ENCODE results near the gene HIKESHI.
"Not testable (repeated sequence)": the region's sequence is repeated elsewhere in the genome, so short reads cannot be mapped to it uniquely, and the experiment has no call there.

The HIKESHI gene

DNA sequence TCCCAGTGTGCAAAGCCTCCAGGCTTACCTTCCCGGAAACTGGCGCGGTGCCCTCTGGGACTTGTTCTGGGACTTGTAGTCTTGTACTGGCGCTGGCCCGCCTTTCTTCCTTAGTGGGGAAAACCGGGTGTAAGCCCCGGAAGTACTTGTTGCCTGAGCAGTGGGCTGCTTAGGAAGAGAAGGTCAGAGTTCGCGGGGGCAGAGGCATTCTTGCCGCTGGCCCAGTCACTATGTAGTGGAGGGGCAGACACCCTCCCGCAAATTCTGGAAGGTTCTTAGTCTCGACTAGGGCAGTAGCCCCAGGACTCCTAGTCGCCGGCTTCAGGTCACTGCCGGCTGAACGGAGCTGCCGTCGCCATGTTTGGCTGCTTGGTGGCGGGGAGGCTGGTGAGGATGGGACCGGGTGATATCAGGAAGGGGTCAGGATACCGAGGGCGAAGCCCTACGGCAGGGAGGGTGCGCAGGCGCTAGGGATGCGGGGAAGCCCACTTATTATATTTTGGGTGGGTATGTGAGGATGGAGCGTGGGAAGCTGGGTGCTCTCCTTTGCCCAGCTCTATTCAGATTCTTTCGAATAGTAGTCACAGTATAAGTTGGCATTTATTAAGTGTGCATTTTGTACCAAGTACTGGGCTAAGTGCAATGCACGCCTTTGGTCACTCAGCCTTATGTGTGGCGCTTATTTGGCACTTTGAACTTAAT is at the start of gene HIKESHI:
HIKESHI (plus strand) TSS at position 149 of the 702 bp plus-strand sequence; CDS start at position 358, 209 bp downstream.
- ATAC-seq (peak; percentile 99), DNase-seq (peak; percentile 95)

- ATAC-seq (no peak), DNase-seq (no peak)
Measured at GRCh38 chr11:86255896-86256295, 46.1 kb upstream of the HIKESHI start.

- ATAC-seq (no peak), DNase-seq (no peak)
Measured at GRCh38 chr11:86256608-86257007, 45.4 kb upstream of the HIKESHI start.

DNA sequence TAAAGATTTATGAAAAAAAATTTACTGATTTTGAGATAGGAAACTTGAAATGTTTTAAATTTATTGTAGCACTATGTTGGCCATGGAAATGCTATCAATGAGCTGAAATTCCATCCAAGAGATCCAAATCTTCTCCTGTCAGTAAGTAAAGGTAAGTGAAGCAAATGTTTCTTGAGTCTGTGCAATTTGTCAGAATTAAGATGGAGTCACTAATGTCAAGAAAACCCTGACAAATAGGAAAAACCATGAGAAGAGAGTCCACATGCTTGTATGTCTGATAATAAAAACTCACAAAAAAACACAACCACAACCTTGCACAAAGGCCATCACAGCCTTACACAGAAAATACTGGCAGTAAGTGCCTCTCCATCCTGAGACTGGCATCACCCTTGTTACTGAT is 44.6 kb upstream of the HIKESHI start:
- DNase-seq, result no peak
- ATAC-seq, result no peak

- DNase-seq (no peak), ATAC-seq (no peak)
Measured at GRCh38 chr11:86259730-86260129, 42.3 kb upstream of the HIKESHI start.

GRCh38 chr11:86261328-86261727 is 40.7 kb upstream of the HIKESHI start:
- ATAC-seq (no peak), DNase-seq (no peak)

GRCh38 chr11:86262387-86262786 is 39.7 kb upstream of the HIKESHI start:
- DNase-seq (no peak), ATAC-seq (no peak)

- no peak for DNase-seq
- ATAC-seq, result no peak
Measured at GRCh38 chr11:86264649-86265048, 37.4 kb upstream of the HIKESHI start.

DNA sequence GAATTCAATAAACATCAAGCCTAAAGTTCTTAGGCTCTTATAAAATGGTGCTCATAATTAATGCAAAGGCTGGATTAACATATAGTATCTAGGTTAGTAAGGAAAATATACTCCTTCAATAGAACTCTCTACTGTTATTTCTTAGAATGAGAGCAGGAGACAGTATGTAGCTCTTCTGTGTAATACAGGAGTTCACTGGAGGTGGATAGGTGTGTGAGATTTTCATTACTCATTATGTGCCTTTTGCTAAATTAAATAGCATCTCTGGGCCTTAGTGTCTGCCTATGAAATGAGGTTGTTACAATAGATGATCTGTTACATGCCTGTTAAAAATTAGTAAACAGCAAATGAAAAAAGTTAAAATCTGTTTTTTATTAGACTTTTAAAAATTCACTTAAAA is 36.8 kb upstream of the HIKESHI start:
- DNase-seq (no peak), ATAC-seq (no peak)

- DNase-seq (no peak), ATAC-seq (no peak)
Measured at GRCh38 chr11:86269645-86270044, 32.4 kb upstream of the HIKESHI start.

GRCh38 chr11:86274503-86274902 is 27.5 kb upstream of the HIKESHI start:
- ATAC-seq, result no peak
- no peak for DNase-seq

DNA sequence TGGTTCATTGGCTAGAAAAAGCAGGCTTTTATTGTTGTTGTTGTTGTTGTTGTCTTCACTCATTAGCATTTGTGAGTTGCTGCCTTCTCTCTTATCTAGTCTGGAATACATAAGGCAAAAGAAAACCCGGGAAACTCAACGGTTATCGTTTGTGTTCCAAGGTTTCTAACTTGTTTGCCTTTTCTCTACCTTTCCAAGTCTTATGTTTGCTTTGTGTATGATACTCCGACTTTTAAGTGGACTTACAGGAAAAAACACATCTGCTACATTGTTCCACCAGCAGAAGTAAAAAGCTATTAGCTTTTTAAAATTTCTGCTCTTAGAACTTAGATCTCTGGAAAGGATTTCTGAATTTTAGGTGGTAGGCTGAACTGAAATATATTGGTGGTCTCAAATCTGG is 27.0 kb upstream of the HIKESHI start:
- ATAC-seq, result no peak
- DNase-seq, result no peak

DNA sequence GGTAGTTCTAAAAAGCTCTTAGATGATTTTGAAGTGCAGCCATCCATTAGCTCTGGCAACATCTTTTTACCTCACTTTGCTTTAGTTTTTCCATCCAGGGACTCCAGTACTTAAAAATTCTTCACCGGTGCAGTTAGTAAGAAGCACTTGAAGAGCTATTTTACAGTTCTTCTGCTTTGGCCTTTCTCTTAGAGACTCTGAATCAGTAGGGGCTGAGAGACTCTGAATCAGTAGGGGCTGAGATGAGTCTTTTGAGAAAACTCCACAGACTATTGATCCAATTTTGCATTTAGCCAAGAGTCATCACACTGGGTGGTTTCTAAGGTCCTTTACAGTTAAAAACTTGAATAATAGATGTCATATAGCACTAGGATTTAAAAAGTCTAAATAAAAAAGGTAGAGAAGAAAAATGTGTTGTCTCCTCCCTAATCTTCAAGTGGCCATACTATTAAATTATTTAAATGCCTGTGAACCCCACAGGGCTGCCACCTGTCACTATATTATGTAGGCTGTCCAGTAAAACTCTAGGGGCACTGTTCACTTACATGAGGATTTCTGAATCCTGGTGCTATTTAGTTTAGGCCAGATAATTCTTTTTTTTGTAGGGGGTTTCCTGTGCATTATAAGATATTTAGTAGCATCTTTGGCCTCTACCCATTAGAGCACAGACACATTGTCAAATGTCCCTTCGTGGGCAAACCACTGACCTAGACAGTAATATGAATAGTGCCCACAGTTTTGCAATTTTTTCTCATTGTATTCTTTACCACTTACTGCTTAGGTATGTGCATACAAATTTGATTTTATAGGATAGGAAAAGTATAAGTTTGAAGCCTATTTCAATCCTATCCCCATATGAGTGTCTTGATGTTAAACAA is 26.3 kb upstream of the HIKESHI start:
- ATAC-seq, result no peak
- DNase-seq, result no peak

GRCh38 chr11:86277741-86278140 is 24.3 kb upstream of the HIKESHI start:
- no peak for DNase-seq
- ATAC-seq, result no peak

GRCh38 chr11:86278226-86278625 is 23.8 kb upstream of the HIKESHI start:
- no peak for DNase-seq
- no peak for ATAC-seq

DNA sequence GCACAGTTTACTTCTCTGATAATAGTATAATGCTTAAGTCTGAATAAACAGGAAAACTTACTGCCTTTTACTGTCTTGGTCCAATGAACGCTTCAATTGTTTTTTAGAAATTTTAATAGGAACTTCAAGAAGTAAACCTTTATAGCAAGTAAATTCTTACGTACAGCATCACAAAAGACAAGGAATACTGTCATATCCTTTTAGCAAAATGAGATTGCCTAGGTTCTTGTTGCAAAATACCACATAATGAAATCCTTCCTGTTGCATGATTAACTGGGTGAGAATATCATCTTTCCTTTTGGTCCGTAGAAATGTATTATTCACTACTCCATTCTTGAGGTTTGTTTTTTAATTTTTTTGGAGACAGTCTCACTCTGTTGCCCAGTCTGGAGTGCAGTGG is 22.3 kb upstream of the HIKESHI start:
- DNase-seq, result no peak
- no peak for ATAC-seq

GRCh38 chr11:86287468-86287796 is 14.6 kb upstream of the HIKESHI start:
- ATAC-seq (peak; percentile 56), DNase-seq (no peak)

GRCh38 chr11:86288776-86289507 is 13.1 kb upstream of the HIKESHI start:
- ATAC-seq (peak; percentile 5), DNase-seq (peak; percentile 45)

GRCh38 chr11:86289508-86290280 is 12.3 kb upstream of the HIKESHI start:
- DNase-seq, result peak; percentile 48
- ATAC-seq, result not testable (repeated sequence)

DNA sequence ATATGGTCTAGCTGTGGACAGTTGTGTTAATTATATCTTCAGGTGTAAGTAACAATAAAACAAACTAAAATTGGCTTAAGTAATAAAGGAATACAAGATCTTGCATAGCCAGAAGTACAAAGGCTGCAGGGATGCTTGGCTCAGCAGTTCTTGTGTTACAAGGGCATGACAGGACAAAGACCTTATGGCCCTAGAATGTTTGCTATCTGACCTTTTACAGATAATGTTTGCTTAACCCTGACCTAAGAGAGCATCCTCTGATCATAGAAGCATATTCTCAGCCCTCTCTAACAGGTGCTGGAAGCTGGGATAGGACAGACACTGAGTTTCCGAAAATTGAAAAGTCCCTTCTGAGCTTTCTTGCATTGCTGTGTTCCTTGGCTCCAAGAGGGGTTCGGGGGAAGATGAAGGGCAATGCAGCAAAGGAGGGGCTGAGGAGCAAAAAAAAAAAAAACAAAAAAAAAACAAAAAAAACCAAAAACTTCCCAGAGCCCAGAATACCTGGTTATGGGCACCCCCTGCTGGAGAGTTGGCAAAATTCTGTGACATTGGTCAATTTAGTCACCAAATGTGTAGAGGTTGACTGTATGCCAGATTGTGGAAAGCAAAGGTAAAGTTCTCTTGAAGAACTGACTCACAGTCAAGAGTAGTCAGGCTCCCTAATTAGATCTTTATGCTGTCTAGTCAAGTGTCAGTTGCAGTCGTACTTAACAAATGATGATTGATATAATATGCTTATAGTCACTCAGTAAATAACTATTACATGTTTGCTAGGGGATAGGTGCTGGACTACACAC is 10.4 kb upstream of the HIKESHI start:
- ATAC-seq (peak; percentile 44), DNase-seq (peak; percentile 80)

- ATAC-seq (peak; percentile 82), DNase-seq (peak; percentile 46)
Measured at GRCh38 chr11:86292912-86293616, 9.0 kb upstream of the HIKESHI start.
